IMR-90 (cell line): ENCODE results near the gene FAM110C. TPM values are rescaled to one million over a fixed set of nuclear protein-coding genes. Genes with fewer than 3 reads are reported as not detected.

Experiments used
- ATAC-seq: fragments of 200-7000 bp; cut with Tn5 transposase; 2 replicates; pipeline ENCODE4 v1.9.1; 2020; ENCODE audit warnings: low read depth, mild to moderate bottlenecking, moderate library complexity
- BruUV-seq: library from RNA; stranded (reverse); fragments of 400-500 nt; replicated peaks from 2 replicates; lab custom pipeline; 2021; lab: Mats Ljungman, UMichigan
- CTCF ChIA-PET: fragments of 300-600 bp; formaldehyde crosslinking; extraction: SDS; loops from one replicate; lab custom pipeline; 2021; ENCODE audit warnings: antibody characterized with exemption; lab: Yijun Ruan, JAX
- POLR2A ChIA-PET: fragments of 300-600 bp; sonication (Branson Sonifier 250); formaldehyde crosslinking; loops from one replicate; lab custom pipeline; 2022; ENCODE audit warnings: antibody characterized with exemption; ENCODE audit not compliant: unreplicated experiment; lab: Charles Lee
- DNase-seq: peaks from one replicate; pipeline ENCODE4 v3.0.0; 2013
- H2AFZ ChIP-seq: replicated peaks from 2 replicates; pipeline ENCODE3; 2013; ENCODE audit warnings: low read length, mild to moderate bottlenecking; ENCODE audit not compliant: poor library complexity
- H2AK5ac ChIP-seq: 2 replicates; pipeline ENCODE4 v1.6.1; 2013; ENCODE audit warnings: low read depth, low read length, inconsistent platforms
- H2AK9ac ChIP-seq: replicated peaks from 2 replicates; pipeline ENCODE3; 2013; ENCODE audit warnings: mild to moderate bottlenecking, low read depth, low read length, moderate library complexity; ENCODE audit not compliant: poor library complexity
- H2BK120ac ChIP-seq: 2 replicates; pipeline ENCODE4 v1.6.1; 2013; ENCODE audit warnings: low read depth, low read length, inconsistent platforms
- H2BK15ac ChIP-seq: 3 replicates; pipeline ENCODE4 v1.6.1; 2013; ENCODE audit warnings: low read depth, low read length, inconsistent platforms
- H2BK20ac ChIP-seq: 2 replicates; pipeline ENCODE4 v1.6.1; 2013; ENCODE audit warnings: low read depth, mild to moderate bottlenecking, inconsistent platforms, low read length, moderate library complexity
- H2BK5ac ChIP-seq: 2 replicates; pipeline ENCODE4 v1.6.1; 2013; ENCODE audit warnings: mild to moderate bottlenecking, low read depth, low read length, inconsistent platforms; ENCODE audit not compliant: poor library complexity, severe bottlenecking
- H3K14ac ChIP-seq: replicated peaks from 2 replicates; pipeline ENCODE4 v1.6.1; 2013; ENCODE audit warnings: low read depth, low read length, inconsistent platforms
- H3K18ac ChIP-seq: 2 replicates; pipeline ENCODE4 v1.6.1; 2013; ENCODE audit warnings: low read depth, low read length, control low read depth
- H3K23ac ChIP-seq: 2 replicates; pipeline ENCODE4 v1.6.1; 2013; ENCODE audit warnings: low read depth, low read length, inconsistent platforms
- H3K27ac ChIP-seq: 2 replicates; pipeline ENCODE4 v1.5.1; 2013; ENCODE audit warnings: mild to moderate bottlenecking, control low read depth, low read length; ENCODE audit not compliant: insufficient read depth
- H3K27me3 ChIP-seq: 2 replicates; pipeline ENCODE4 v1.6.1; 2013; ENCODE audit warnings: low read length; ENCODE audit not compliant: control insufficient read depth, insufficient read depth
- H3K36me3 ChIP-seq: 2 replicates; pipeline ENCODE4 v1.6.1; 2013; ENCODE audit warnings: low read length, mixed read lengths; ENCODE audit not compliant: control insufficient read depth, insufficient read depth
- H3K4ac ChIP-seq: 2 replicates; pipeline ENCODE4 v1.6.1; 2013; ENCODE audit warnings: low read depth, low read length, inconsistent platforms
- H3K4me1 ChIP-seq: 2 replicates; pipeline ENCODE4 v1.6.1; 2013; ENCODE audit warnings: low read length, mixed read lengths; ENCODE audit not compliant: control insufficient read depth, insufficient read depth
- H3K4me2 ChIP-seq: 2 replicates; pipeline ENCODE4 v1.6.1; 2013; ENCODE audit warnings: low read depth, mild to moderate bottlenecking, control low read depth, low read length, moderate library complexity
- H3K4me3 ChIP-seq: 2 replicates; pipeline ENCODE4 v1.5.1; 2013; ENCODE audit warnings: low read depth, mild to moderate bottlenecking, control low read depth, low read length, moderate library complexity; ENCODE audit not compliant: insufficient read depth
- H3K56ac ChIP-seq: 2 replicates; pipeline ENCODE4 v1.6.1; 2013; ENCODE audit warnings: low read length, inconsistent platforms; ENCODE audit not compliant: insufficient read depth; ENCODE audit errors: extremely low read depth
- H3K79me1 ChIP-seq, 2 experiments: 2 replicates each; pipeline ENCODE4 v1.6.1; 2013; ENCODE audit warnings: low read length in 2 of 2, inconsistent platforms in 1 of 2, low read depth in 1 of 2
- H3K9ac ChIP-seq: 2 replicates; pipeline ENCODE4 v1.6.1; 2013; ENCODE audit warnings: low read depth, low read length, control low read depth
- H3K9me1 ChIP-seq: 2 replicates; pipeline ENCODE4 v1.6.1; 2013; ENCODE audit warnings: low read length, inconsistent platforms; ENCODE audit not compliant: insufficient read depth
- H3K9me3 ChIP-seq: 2 replicates; pipeline ENCODE4 v1.6.1; 2013; ENCODE audit warnings: low read length; ENCODE audit not compliant: control insufficient read depth, insufficient read depth
- H4K20me1 ChIP-seq: 2 replicates; pipeline ENCODE4 v1.6.1; 2013; ENCODE audit warnings: low read length, inconsistent platforms; ENCODE audit not compliant: insufficient read depth
- H4K5ac ChIP-seq: 2 replicates; pipeline ENCODE4 v1.6.1; 2013; ENCODE audit warnings: mild to moderate bottlenecking, low read depth, low read length, control low read depth
- H4K8ac ChIP-seq, 2 experiments: 2 replicates each; pipeline ENCODE4 v1.6.1; 2013; ENCODE audit warnings: low read depth in 2 of 2, low read length in 2 of 2, control low read depth in 1 of 2, inconsistent platforms in 1 of 2
- H4K91ac ChIP-seq: 2 replicates; pipeline ENCODE4 v1.6.1; 2013; ENCODE audit warnings: low read depth, low read length, inconsistent platforms; ENCODE audit not compliant: insufficient read depth
- BHLHE40 ChIP-seq: fragments of 150-350 bp; IDR thresholded peaks from 2 replicates; pipeline ENCODE4 v1.6.1; 2016; ENCODE audit warnings: mild to moderate bottlenecking, low read depth, low read length
- CEBPB ChIP-seq: IDR thresholded peaks from 2 replicates; pipeline ENCODE4 v1.6.1; 2012; ENCODE audit warnings: low read depth, low read length, improper control_type of control experiment
- CTCF ChIP-seq: conservative IDR thresholded peaks from 2 replicates; pipeline ENCODE4 v1.5.1; 2012; ENCODE audit warnings: mild to moderate bottlenecking, low read depth, low read length, improper control_type of control experiment
- ELK1 ChIP-seq: fragments of 150-350 bp; IDR thresholded peaks from 2 replicates; pipeline ENCODE4 v1.6.1; 2016; ENCODE audit warnings: low read depth, mild to moderate bottlenecking, low read length, moderate library complexity, borderline replicate concordance
- FOS ChIP-seq: fragments of 150-350 bp; IDR thresholded peaks from 2 replicates; pipeline ENCODE4 v1.6.1; 2016; ENCODE audit warnings: low read depth, low read length
- MAFK ChIP-seq: IDR thresholded peaks from 2 replicates; pipeline ENCODE4 v1.6.1; 2012; ENCODE audit warnings: low read depth, low read length, improper control_type of control experiment
- MAZ ChIP-seq: IDR thresholded peaks from 2 replicates; pipeline ENCODE4 v1.6.1; 2012; ENCODE audit warnings: low read depth, mild to moderate bottlenecking, low read length, improper control_type of control experiment, moderate library complexity, borderline replicate concordance
- MXI1 ChIP-seq: IDR thresholded peaks from 2 replicates; pipeline ENCODE4 v1.6.1; 2012; ENCODE audit warnings: low read depth, mild to moderate bottlenecking, low read length, moderate library complexity, borderline replicate concordance
- NFE2L2 ChIP-seq: fragments of 150-350 bp; IDR thresholded peaks from 2 replicates; pipeline ENCODE4 v1.6.1; 2016; ENCODE audit warnings: low read depth, mild to moderate bottlenecking, low read length
- POLR2A ChIP-seq: IDR thresholded peaks from 2 replicates; pipeline ENCODE4 v1.6.1; 2012; ENCODE audit warnings: mild to moderate bottlenecking, low read depth, low read length
- RAD21 ChIP-seq: IDR thresholded peaks from 2 replicates; pipeline ENCODE4 v1.6.1; 2012; ENCODE audit warnings: low read length, improper control_type of control experiment
- RCOR1 ChIP-seq: IDR thresholded peaks from 2 replicates; pipeline ENCODE4 v1.6.1; 2012; ENCODE audit warnings: mild to moderate bottlenecking, low read length, improper control_type of control experiment; ENCODE audit not compliant: insufficient replicate concordance
- RFX5 ChIP-seq: IDR thresholded peaks from 2 replicates; pipeline ENCODE4 v1.8.0; 2012; ENCODE audit warnings: low read depth, mild to moderate bottlenecking, low read length, moderate library complexity
- SMC3 ChIP-seq: fragments of 150-350 bp; IDR thresholded peaks from 2 replicates; pipeline ENCODE4 v1.6.1; 2016; ENCODE audit warnings: low read depth, mild to moderate bottlenecking, antibody characterized with exemption, low read length, moderate library complexity
- WGBS, 2 experiments: methylation state at CpG; one replicate each; pipeline versions ENCODE4 v1.1.5 to v1.1.7; 2013; ENCODE audit warnings: missing lambda C conversion rate in 2 of 2; ENCODE audit not compliant: insufficient read length in 1 of 2; ENCODE audit errors: extremely low coverage in 2 of 2; 5-methylcytosine and 5-hydroxymethylcytosine counted together
- dilution Hi-C: fragments of 300-500 bp; cut with HindIII; formaldehyde crosslinking; loops from one replicate; pipeline ENCODE4 v1.14.3; 2018; ENCODE audit warnings: low sequenced_read_pairs; ENCODE audit not compliant: unreplicated experiment
- in situ Hi-C: fragments of 300-500 bp; cut with MboI; formaldehyde crosslinking; loops from 3 replicates; pipeline ENCODE4 v1.14.3; 2019; ENCODE audit warnings: low sequenced_read_pairs, inconsistent platforms, mixed read lengths
- intact Hi-C: fragments of 100-400 bp; cut with micrococcal nuclease; formaldehyde crosslinking; loops from 2 replicates; pipeline ENCODE4 v1.10.0; 2022
- polyA plus RNA-seq, 3 experiments: library from polyadenylated mRNA; depleted of rRNA; stranded (reverse); fragments of >200 nt; gene quantifications; 2 replicates each; pipeline ENCODE4 v1.2.3, GENCODE V29; 2012; ENCODE audit warnings: low replicate concordance in 1 of 3
- total RNA-seq: library from RNA; depleted of rRNA; stranded (reverse); fragments of >200 nt; gene quantifications from 2 replicates; pipeline ENCODE4 v1.2.3, GENCODE V29; 2012

FAM110C gene
- total and polyA plus RNA-seq, 2 of the 4 experiments (the other 2 are of a cell fraction) = not detected

GRCh38 chr2:80378-80777 lies 34.1 kb upstream of the FAM110C start:
- no peak overlapping the region for H4K5ac ChIP-seq
- H3K4me3 ChIP-seq = no peak overlapping the region
- no peak overlapping the region for H4K8ac ChIP-seq
- H4K91ac ChIP-seq = no peak overlapping the region
- TF ChIP-seq MAZ (no peak), SMC3 (no peak), FOS (no peak), RCOR1 (no peak), MXI1 (no peak), ELK1 (no peak), RFX5 (no peak), CTCF (no peak), NFE2L2 (no peak), BHLHE40 (no peak), POLR2A (no peak), CEBPB (no peak), RAD21 (no peak), MAFK (no peak)
- no peak overlapping the region for H2AK9ac ChIP-seq
- H3K79me1 ChIP-seq = no peaks in the 10 kb centered on the region
- H3K56ac ChIP-seq = no peak overlapping the region
- no peaks in the 10 kb centered on the region for H3K4me1 ChIP-seq
- no peak overlapping the region for H3K27ac ChIP-seq
- intact Hi-C loops (no loop called here), in situ Hi-C loops (no loop called here), dilution Hi-C loops (no loop called here)
- POLR2A ChIA-PET = no interaction called here
- H2AK5ac ChIP-seq = no peak overlapping the region
- DNase-seq (no peak), ATAC-seq (no peak)
- no peaks in the 10 kb centered on the region for H3K9me1 ChIP-seq
- H3K4me2 ChIP-seq = no peak overlapping the region
- no peak overlapping the region for H3K14ac ChIP-seq
- H3K4ac ChIP-seq = no peak overlapping the region
- H2BK15ac ChIP-seq = no peak overlapping the region
- H2BK120ac ChIP-seq = no peak overlapping the region
- H2BK20ac ChIP-seq = no peak overlapping the region
- H2AFZ ChIP-seq = no peak overlapping the region
- no peak overlapping the region for H2BK5ac ChIP-seq
- WGBS, 2 experiments = 50% methylated on average over 2 of the region's 4 CpGs; no CpG with 5 or more reads in 1 of the 2 experiments
- no peak overlapping the region for H3K9ac ChIP-seq
- peaks cover 23% of the 10 kb centered on the region for H3K9me3 ChIP-seq
- H3K27me3 ChIP-seq = no peaks in the 10 kb centered on the region
- CTCF ChIA-PET = no interaction called here
- no peak overlapping the region for H3K18ac ChIP-seq
- H3K36me3 ChIP-seq = no peaks in the 10 kb centered on the region
- no TSS peak for BruUV-seq
- H4K20me1 ChIP-seq = no peaks in the 10 kb centered on the region
- no peak overlapping the region for H3K23ac ChIP-seq
